ENCODE results near the gene AMD1.

- TF ChIP-seq CREB1 (IDR thresholded peaks at IDR 0.05; ENCODE audit: low read depth) (no peak), EZH2 (IDR thresholded peaks at IDR 0.05; ENCODE audit: borderline replicate concordance, control insufficient read depth, low read depth, low read length) (no peak), FOS (IDR thresholded peaks at IDR 0.05; ENCODE audit: borderline replicate concordance, extremely low read depth, insufficient read length) (no peak), KAT2A (conservative IDR thresholded peaks at IDR 0.05; ENCODE audit: control insufficient read depth, low read depth, low read length) (no peak), RB1 (IDR thresholded peaks at IDR 0.05; ENCODE audit: borderline replicate concordance) (no peak), CTCF (IDR thresholded peaks at IDR 0.05 in 2 of 3, conservative IDR thresholded peaks at IDR 0.05 in 1 of 3; ENCODE audit: control insufficient read depth in 2 of 3, extremely low read depth in 1 of 3, insufficient read depth in 1 of 3, low read depth in 3 of 3, low read length in 3 of 3) (no peak), REST (IDR thresholded peaks at IDR 0.05; ENCODE audit: low read depth, low read length) (no peak), RAD21 (IDR thresholded peaks at IDR 0.05; ENCODE audit: insufficient read depth, low read depth, low read length) (no peak), SPI1 (IDR thresholded peaks at IDR 0.05; ENCODE audit: borderline replicate concordance, insufficient read depth, low read depth, low read length) (no peak), YY1 (IDR thresholded peaks at IDR 0.05; ENCODE audit: low read depth, low read length) (no peak)
These were observed 48.1 kb upstream of the AMD1 start for GRCh38 chr6:110826236-110827129.

All from GM12878 (cell line).